GM19240 (cell line): ENCODE measurements around the gene RPSA.
"Not testable (repeated sequence)": the region's sequence is repeated elsewhere in the genome, so short reads cannot be mapped to it uniquely, and the experiment has no call there.

Experiments
- DNase-seq: peaks from one replicate; pipeline ENCODE4 v3.0.0; 2011; ENCODE audit warnings: low spot score; ENCODE audit not compliant: insufficient read length

The RPSA gene

DNA sequence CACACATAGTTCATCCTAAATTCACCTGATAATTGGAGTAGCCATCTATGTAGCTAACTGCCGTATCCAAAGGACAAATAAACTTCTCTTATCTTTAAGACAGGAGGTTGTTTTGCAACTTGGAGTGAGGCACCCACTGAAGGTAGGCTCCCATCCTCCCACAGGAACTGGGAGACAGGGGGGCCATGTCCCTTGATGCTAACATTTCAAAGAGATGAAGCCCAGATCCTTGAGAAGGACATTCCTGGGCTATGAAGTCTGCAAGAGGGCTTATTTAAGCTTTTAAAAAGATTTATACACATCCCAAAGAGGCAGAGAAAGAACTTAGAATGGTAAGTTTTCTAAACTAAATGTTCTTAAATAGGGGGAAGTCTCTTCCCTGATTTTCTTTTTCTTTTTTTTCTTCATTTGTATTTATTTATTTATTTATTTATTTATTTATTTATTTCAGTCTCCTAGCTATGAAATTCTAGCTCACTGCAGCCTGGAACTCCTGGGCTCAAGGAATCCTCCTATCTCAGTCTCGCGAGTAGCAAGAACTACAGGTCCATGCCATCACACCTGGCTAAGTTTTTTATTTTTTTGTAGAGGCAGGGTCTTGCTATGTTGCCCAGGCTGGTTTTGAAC lies 48.2 kb downstream of the RPSA start:
- DNase-seq: no peak

DNA sequence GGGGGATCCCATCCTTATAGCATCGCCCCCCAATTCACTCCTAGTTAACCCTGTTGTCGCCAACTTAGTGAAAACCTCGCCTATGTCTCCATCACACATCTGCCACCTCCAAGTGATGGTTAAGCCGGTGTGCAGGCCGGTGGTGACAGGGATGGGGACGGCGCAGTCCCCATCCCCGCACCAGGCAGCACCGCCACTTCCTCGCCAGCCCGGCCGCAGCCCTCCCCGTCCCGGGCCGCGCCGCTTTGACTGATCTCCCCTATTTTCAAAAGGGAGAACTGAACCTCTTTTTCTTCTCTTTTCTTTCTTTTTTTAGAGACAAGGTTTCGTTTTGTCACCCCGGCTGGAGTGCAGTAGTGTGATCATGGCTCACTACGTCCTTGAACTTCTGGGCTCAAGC lies 49.6 kb downstream of the RPSA start:
- DNase-seq: no peak

DNA sequence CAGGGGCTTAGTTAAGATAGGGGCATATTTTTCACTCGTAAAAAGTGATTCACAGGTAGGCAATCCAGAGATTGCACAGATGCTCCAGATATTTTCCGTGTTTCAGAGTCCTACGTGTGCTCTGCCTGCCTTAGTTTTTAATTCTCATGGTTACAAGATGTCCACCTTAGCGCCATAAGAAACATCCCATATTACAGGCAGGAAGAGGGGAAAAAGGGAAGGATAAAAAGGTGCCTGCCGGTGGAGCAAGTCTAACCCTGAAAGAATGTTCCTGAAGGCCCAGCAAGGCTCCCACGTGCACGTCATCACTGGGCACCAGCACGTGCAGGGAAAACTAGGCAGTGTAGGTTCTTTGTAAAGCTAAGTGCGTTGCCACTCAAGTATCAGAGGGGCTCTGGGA lies 50.8 kb downstream of the RPSA start:
- no peak for DNase-seq

DNA sequence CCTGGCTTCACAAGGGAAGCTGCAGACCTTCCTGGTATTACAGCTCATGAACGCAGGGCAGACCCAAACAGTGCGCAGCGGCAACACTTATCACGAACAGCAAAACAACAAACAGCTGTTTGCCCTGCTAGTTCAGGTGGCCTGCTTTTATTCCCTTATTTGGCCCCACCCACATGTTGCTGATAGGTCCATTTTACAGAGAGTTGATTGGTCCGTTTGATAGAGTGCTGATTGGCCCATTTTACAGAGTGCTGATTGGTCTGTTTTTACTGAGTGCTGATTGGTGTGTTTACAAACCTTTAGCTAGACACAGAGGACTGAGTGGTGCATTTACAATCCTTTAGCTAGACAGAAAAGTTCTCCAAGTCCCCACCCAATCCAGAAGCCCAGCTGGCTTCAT lies 52.1 kb downstream of the RPSA start:
- not testable (repeated sequence) for DNase-seq

DNA sequence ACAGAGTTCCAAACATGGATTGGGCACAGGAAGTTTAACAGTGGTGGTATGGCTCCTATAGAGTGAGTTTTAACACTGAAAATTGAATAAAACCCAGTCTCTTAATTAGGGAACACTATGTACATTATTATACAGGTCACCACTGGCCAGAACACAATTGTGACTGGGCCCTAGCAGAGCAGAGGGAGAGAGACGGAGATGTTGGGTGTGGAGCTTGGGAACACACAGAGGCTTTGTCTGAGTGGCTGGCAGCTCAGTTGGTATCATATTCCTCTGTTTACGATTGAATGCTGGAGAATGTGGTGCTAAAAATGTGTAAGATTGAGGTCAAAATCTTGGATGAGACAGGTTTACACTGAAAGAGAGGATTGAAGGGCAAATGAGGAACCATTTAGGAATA lies 54.2 kb downstream of the RPSA start:
- DNase-seq: no peak
